ENCODE results near the gene USB1.
A peak's percentile ranks its signal among the peaks of the same experiment; 100 is the strongest.
"Not testable (repeated sequence)": the region's sequence is repeated elsewhere in the genome, so short reads cannot be mapped to it uniquely, and the experiment has no call there.

The USB1 gene

GRCh38 chr16:57969451-57970123, 31.6 kb upstream of the USB1 start:
- DNase-seq (ENCODE audit: low read depth, low spot score), result no peak

- no peak for DNase-seq (ENCODE audit: low read depth, low spot score)
Measured at GRCh38 chr16:57970319-57970718, 30.9 kb upstream of the USB1 start.

DNA sequence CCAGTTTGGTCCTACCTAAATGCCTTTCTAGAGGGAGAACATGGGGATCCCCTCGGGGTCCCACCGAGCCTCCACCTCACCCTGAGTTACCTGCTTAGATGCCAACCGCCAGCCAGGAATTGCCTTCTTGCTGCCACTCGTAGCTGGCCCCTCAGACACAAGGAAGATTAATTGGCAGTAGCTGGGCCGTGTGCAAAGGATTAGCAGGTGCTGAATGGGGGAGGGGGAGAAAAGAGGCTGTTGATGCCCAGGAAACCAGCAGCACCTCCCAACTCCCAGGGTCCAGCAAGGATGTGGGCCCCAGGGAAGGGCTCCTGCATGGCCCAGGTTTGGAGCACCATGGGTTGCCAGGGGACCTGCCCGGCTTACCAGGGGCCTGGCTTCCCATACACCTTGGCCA, 30.2 kb upstream of the USB1 start, which contains the start of gene CNGB1:
Gene CNGB1 (minus strand): TSS at position 159 of the 400 bp plus-strand sequence. CDS start 3,842 bp downstream, outside the sequence.
- no peak for DNase-seq (ENCODE audit: low read depth, low spot score)

- no peak for DNase-seq (ENCODE audit: low read depth, low spot score)
Measured at GRCh38 chr16:57971848-57972247, 29.4 kb upstream of the USB1 start.

DNA sequence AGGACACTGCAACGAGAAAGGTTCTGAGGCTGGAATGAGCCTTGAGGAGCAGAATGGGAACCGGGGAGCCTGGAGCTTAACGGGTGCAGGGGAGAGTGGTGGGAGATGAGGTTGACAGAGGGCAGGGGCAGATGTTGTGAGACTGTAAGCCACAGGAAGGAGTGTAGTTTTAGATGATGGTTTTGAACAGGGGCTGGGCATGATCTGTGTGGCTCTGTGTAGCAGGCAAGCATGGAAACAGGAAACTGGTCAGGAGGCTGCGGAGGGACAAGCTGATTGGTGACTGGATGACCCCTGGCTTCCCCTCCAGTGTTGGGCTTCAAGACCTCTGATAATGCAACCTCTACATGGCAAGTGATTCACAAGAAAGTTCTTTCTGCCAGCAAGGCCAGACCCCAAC, 28.9 kb upstream of the USB1 start:
- DNase-seq (ENCODE audit: low read depth, low spot score), result no peak

- peak; percentile 76 for DNase-seq (ENCODE audit: low read depth, low spot score)
Measured at GRCh38 chr16:57976331-57976796, 24.8 kb upstream of the USB1 start.

DNA sequence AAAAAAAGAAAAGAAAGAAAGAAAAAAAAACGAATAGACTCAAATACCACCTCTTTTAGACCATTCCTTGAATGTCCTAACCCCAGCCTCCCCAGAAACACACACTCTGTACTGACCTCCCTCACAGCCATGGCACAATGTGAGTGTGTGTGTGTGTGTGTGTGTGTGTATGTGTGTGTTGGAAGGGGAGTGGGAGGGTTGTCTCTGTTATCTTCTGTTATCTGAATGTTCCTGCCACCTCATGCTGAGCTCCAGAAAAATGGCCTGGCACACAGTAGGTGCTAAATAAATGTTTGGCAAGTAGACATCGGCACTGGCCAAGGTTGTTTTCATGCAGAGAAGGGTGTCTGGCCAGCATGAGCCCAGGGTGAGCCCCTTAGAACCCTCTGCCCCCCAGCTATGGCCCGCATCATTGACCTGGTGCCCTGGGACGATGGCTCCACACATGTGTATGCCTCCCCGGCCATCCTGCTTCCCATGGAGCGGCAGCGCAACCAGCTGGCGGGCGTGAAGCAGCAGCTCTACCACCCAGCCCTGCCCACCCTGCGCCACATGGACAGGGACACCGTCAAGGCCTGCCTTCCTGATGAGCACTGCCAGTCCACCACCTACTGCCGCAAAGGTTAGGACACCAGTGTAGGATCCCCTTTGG, 23.7 kb upstream of the USB1 start:
- DNase-seq (ENCODE audit: low read depth, low spot score), result no peak

- not testable (repeated sequence) for DNase-seq (ENCODE audit: low read depth, low spot score)
Measured at GRCh38 chr16:57978070-57978465, 23.1 kb upstream of the USB1 start.

DNA sequence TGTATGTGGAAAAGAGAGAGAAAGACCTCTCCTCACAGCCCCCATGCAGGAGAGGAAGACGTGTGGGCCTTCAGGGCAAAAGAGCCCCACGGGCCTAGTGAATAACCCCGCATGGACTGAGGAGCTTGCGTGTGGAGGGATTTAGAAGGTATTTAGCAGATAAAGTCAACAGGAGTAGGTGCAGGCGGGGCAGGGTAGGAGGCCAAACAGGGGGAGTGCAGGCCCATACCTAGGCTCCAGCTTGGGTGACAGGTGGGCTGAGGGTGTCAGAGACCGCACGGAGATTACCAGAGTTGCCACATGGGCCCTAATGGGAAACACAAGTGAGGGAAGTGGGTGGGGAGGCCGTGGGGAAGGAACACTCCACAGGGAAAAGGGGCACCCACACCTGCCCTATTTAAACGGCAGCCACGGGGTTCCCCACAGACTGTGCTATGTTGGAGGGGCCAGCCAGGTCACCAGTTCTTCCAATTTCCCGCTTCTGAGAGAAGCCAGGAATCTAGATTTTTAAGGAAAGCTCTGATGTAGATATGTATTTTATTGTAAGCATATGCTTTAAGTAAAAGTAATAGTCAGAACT, 22.1 kb upstream of the USB1 start:
- no peak for DNase-seq (ENCODE audit: low read depth, low spot score)

DNA sequence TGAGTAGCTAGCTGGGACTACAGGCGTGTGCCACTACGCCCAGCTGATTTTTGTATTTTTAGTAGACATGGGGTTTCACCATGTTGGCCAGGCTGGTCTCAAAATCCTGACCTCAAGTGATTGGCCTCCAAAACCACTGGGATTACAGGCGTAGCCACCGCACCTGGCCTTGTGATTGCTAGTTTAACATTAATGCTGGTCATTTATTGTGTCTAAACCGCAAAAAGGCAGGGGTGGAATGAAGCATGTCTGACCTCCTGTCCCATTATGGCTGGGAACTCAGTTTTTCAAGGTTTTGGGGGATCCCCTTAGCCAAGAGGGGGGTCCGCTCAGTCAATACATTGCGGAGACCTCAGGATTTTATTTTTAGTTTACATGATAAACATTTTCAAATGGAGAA, 19.6 kb upstream of the USB1 start:
- no peak for DNase-seq (ENCODE audit: low read depth, low spot score)

DNA sequence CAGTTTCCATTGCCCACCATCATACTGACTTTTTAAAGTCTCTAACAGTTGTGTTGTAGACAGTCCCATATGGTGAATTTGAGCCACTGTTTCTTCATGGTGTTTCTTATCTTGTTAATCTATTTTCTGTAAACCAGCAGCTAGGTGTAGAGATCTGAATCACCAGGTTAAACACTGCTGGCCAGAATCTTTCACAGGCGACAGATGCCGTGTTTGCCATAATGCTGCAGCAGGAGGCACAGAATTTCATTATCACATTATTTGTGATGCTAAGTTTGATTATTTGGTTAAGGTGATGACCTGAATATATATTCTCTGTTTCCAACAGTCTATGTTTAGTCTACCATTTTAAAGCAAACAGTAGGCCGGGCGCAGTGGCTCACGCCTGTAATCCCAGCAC, 18.8 kb upstream of the USB1 start:
- no peak for DNase-seq (ENCODE audit: low read depth, low spot score)

DNA sequence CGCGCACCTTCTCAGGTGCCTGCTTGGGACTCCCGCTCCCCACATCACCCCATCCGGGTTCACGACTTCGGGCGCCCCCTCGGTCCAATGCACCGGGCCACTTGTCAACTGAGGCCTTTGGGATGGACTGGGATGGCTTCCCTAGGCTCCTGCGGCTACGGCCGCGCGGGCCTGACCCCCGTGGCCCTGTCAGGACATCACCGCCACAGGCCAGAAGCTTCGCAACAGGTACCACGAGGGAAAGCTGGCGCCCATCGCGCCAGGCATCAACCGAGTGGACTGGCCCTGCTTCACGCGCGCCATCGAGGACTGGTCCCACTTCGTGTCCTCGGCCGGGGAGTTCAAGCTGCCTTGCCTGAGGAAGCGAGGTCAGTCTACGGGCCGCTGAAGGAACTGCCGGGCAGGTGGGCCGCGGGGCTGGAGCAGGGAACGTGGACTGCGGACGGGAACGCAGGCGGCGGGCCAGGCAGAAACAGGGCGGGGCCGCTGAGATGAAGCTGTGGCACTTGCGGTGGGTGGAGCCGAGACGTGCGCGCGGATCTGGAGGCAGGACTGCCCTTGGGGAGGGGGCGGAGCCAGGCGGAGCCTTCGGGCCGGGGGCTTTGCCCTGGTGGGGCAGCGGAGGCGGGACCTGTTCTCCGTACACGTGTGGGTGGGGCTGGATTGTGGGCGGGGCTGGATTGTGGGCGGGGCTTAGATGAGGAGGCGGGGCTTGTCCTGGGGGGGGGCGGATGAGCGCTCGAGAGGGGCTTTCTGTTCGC, 16.6 kb upstream of the USB1 start:
- peak; percentile 89 for DNase-seq (ENCODE audit: low read depth, low spot score)

DNA sequence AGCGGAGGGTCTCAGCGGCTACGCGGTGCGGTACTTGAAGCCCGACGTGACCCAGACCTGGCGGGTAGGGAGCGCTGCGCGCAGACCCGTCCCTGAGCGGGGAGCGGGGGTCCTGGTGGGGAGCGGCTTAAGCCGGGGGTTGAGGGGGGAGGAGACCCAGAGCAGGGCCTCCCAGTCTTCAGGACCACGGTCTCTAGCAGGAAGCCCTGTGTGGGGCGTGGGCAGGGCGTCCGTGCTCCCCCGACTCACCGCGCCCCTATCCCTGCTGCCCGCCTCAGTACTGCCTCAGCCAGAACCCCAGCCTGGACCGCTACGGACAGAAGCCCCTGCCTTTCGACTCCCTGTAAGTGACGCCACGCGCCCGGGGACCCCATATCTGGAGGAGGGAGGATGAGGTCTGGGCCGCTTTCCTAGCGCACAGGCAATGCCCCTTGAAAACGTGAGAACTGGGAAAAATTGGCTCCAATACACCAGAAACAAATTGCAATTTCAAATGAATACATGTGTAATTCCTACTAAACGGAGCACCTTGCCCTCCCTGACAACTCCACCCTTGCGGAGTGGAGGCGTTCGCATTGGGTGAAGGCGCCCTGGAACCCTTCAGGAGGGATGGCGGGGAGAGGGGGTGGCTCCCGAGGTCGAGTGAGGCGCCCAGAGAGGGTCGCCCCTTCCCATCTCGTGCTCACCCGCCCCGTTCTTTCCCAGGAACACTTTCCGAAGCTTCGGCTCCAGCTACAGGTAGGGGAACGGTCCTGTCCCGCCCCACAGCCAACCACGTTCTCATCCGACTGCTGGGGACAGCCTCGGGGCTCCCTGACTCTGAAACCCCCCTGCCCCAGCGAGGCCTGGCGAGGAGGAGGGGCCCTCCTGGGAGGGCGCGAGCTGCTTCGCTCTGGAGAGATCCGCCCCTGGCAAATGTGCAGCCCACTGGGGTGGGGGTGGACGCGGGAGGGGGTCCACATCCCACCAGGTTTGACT, 15.7 kb upstream of the USB1 start:
- DNase-seq (ENCODE audit: low read depth, low spot score), result no peak

DNA sequence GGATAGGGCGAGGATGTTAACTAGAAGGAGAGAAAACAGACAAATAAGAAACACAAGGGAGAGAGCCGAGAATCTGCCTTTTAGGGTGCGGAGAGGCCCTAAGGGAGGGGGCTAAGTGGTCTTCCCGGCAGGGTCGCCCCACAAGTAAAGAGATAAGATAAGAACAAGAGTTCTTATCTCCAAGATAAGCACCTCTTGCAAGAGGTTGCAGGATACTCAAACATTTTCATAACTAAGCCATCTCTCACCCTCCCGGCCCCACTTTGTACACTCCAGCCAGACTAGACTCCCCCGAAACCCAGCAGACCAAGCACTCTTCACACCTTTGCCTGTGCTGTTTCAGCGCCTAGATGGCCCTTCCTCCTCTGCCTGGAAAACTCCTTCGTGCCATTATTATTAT, 15.0 kb upstream of the USB1 start:
- no peak for DNase-seq (ENCODE audit: low read depth, low spot score)

- DNase-seq (ENCODE audit: low read depth, low spot score), result no peak
Measured at GRCh38 chr16:57987441-57988177, 13.6 kb upstream of the USB1 start.

GRCh38 chr16:57988929-57989328, 12.3 kb upstream of the USB1 start:
- DNase-seq (ENCODE audit: low read depth, low spot score), result peak; percentile 67

- DNase-seq (ENCODE audit: low read depth, low spot score), result no peak
Measured at GRCh38 chr16:57991551-57992059, 9.6 kb upstream of the USB1 start.

DNA sequence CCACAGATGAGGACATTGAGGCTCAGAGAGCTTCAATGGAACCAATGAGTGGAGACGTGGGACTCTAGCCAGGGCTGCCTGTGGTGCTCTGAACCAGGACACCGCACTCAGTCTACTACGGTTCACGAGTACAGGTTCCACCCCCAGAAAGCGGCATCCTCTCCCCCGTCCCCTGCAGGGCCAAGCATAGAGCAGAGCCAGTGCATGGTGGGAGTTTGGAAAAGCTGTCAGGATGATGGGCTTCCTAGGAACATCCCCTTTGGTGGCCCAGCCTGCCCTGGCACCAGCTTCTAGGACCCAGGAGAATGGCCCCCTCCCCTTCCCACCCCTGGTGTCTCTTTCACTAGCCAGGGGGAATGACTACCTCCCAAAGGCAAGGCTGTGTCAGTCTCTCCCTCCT, 9.1 kb upstream of the USB1 start:
- DNase-seq (ENCODE audit: low read depth, low spot score), result no peak

DNA sequence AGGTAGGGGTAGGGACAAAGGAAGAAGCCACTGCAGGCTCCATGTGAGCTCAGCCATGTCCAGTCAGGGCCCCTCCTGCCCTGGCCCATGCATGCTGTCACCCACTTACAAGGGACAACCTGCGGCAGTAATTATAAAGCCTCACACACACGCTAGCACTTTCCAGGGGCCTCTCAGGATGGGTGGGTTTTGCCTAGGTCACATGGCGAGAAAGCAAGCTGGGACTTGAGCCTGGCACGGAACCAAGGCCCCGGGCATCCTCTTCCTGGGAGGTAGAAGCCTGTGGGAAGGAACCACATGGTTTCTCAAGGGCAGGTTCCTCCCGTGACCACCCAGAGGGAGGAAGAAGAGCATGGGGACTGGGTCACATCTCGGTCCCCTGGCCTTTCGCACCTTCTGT, 7.8 kb upstream of the USB1 start:
- DNase-seq (ENCODE audit: low read depth, low spot score), result no peak

GRCh38 chr16:57993897-57994296, 7.3 kb upstream of the USB1 start:
- no peak for DNase-seq (ENCODE audit: low read depth, low spot score)

Data from astrocyte of the hippocampus (primary cell).